LNCAP (cell line): ENCODE results near the gene TFR2.

Experiments
- TF ChIP-seq, protein P1 (sequence below): fragments of 450-650 bp; IDR thresholded peaks from 2 replicates; pipeline ENCODE4 v1.5.1; 2017; ENCODE audit warnings: mild to moderate bottlenecking

The TFR2 gene

DNA sequence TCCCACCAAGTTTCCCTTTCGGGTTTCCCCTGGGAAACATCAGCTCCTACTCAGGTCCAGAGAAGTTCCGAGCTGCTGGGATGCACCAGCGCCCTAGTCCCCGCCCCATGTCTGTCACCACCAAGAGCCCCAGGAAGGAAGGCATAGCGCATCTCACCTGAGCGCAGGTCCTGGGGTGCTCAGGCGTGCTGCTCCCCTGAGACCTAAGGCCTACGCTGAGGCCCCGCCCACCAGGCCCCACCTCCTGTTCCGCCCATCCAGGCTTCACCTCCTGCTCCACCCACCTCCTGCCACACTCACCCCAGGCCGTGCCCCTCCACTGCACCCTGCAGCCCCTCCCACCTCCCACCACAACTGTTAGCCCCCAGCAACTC is 1.2 kb upstream of the TFR2 start:
- TF ChIP-seq, protein P1, sequence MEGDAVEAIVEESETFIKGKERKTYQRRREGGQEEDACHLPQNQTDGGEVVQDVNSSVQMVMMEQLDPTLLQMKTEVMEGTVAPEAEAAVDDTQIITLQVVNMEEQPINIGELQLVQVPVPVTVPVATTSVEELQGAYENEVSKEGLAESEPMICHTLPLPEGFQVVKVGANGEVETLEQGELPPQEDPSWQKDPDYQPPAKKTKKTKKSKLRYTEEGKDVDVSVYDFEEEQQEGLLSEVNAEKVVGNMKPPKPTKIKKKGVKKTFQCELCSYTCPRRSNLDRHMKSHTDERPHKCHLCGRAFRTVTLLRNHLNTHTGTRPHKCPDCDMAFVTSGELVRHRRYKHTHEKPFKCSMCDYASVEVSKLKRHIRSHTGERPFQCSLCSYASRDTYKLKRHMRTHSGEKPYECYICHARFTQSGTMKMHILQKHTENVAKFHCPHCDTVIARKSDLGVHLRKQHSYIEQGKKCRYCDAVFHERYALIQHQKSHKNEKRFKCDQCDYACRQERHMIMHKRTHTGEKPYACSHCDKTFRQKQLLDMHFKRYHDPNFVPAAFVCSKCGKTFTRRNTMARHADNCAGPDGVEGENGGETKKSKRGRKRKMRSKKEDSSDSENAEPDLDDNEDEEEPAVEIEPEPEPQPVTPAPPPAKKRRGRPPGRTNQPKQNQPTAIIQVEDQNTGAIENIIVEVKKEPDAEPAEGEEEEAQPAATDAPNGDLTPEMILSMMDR, result no peak

DNA sequence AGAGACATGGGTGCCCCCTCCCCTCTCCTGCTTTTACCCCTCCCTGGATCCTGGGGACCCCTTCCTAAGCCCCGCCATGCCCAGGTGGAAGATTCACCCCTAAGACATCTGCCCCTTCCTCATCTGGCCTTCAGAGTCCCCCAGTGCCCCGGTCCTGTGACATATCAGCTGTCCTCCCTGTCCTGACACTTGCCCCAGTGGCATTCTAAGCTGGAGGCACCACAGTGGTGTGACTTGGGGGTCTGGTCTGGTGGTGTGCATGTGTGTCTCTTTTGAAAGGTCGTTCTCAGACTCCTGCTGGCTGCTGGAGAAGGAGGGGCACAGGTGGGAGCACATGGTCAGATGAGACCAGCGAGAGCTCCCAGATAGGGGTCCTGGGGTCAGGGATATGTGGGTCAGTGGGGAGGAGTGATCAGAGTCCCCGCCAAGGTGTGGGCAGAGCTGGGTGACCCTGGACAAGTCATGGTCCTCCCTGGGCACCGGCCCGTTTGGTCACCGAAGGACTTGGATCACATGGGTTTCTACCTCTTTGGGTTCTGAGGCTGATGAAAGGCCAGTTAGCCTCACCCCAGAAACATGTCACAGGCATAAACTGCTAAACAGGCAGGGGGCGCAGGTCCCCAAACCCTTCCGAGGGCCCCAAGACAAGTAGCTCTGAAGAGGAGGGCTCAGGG is 645 bp upstream of the TFR2 start:
- TF ChIP-seq, protein P1, result no peak

DNA sequence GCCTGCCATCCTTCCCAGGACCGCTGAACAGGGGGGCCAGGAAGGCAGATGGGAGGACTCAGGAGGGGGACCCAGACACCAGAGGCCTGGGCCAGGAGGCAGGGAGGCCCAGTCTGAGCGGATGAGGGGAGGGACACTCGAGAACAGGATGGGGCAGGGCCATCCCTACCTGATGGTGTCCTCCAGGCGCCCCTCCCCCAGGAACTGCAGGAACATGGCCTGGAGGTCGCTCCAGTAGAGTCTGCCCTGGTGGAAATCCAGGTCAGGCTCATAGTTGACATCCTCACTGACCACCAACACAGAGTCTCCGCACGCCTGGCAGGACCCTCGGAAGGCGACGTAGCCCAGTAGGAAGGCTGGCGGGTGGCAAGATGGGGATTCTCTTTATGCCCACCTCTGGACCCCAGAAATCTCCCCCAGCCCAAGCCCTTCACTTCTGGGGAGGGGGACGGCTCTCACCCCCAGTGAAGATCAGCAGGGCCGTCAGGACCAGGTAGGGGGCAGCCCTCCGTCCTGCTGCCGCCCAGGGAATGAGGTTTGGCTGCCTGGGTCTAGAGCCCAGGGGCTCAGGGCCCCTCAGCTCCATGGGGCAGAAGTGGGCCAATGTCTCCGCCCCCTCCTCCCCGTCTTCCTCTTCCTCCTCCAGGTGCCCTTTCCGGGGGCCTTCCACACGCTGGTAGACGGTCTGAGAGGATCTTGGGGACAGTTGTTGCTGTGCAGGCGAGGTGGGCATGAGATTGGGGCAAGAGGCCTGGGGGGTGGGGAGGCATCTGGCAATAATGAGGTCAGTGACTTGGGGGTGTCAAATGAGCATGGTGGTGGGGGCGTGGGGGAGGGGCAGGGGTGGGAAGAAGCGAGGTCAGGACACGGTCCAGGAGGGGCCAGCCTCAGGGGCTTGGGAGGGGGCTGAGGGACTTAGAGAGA is 573 bp downstream of the TFR2 start:
- TF ChIP-seq, protein P1, result no peak

DNA sequence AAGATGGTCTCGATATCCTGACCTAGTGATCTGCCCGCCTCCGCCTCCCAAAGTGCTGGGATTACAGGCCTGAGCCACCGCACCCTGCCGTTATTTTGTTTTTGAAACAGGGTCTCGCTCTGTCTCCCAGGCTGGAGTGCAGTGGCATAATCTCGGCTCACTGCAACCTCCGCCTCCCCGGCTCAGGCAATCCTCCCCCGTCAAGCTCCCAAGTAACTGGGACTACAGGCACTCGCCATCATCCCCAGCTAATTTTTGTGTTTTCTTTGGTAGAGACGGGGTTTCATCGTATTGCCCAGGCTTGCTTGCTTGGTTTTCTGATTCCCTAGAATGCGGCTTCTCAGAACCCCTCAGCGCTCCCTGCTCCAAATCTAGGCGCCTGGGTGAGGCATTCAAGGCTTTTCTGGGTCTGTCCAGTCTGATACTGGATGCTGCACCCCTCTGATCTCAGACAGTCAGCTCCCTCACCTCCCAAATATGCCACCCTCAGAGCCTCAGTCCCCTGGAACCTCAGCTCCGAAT is 1.3 kb downstream of the TFR2 start:
- TF ChIP-seq, protein P1, result no peak

DNA sequence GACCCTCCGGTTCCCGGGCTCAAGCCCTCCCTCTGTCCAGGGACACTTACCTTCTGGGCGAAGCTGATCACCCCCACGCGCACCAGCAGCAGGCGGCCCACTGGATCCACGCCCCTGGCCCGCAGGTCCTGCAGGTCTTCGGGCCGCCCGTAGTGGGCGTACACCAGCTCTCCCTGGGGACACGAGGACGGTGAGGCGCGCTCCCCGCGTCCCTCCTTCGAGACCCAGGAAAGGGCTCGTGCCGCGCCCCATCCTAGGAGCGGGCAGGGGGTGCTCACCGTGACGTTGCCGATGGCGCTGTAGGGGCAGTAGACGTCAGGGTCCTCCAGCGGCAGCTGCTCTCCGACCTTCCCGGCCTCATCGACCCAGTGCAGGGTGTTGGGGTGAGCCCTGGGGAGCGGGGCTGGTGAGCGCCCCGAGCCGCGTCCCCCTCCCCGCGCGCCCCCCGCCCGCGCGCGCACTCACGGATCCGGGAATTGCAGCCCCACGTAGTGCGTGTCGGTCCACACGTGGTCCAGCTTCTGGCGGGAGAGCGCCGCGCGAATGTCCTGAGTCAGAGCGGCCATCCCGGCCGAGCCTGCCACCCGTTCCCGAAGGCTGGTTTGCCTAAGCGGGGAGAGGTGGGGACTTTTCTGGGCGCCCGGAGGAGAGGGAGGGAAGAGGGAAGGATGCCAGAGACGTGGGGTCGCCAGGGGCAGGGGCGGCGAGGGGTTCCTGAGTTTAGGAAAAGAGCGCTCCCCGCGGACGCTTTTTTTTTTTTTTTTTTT is 8.2 kb downstream of the TFR2 start:
- TF ChIP-seq, protein P1, result 0 out of 2 replicates have a peak, but pooled peaks have one; percentile 16

DNA sequence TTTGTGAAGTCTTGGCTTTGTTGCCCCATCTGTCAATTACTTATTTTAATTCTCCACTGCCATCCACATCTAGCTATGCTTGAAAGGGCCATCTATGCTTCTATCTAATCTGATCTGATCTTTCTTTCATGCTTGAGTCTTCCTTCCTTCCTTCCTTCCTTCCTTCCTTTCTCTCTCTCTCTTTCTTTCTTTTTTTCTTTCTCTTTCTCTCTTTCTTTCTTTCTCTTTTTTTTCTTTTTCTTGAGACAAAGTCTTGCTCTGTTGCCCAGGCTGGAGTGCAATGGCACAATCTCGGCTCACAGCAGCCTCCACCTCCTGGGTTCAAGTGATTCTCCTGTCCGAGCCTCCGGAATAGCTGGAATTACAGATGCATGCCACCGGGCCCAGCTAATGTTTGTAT is 11.3 kb downstream of the TFR2 start:
- TF ChIP-seq, protein P1, result no peak

DNA sequence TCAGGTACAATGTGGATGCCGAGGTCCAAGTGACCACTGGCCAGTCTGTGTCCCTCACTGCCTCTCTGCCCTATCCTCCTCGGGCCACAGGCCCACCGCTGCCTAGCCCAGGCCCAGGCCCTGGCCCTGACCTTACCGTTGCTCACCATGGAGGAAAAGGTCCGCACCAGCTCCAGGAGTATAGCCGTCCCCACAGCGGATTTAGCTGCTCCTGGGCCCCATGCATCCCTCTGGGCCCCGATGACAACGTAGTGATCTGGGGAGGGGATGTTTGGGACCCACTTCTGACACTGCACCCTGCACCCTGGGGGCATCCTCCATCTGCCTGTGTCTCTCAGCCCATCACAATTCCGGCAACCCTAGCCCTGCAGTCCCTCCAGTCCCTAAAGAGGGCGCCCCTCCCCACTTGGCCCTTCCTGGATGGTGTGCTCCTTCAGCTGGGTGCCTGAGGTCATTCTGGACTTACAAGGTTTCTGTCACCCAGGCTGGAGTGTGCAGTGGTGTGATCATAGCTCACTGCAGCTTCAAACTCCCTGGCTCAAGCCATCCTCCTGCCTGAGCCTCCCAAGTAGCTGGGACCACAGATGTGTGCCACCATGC is 12.1 kb downstream of the TFR2 start:
- TF ChIP-seq, protein P1, result no peak
